ENCODE data around the gene ANAPC4. TPM values are rescaled to one million over a fixed set of nuclear protein-coding genes. Genes with fewer than 3 reads are reported as not detected.

The ANAPC4 gene
- polyA plus RNA-seq, 1 donor from 2014 or later = 78.1 TPM

GRCh38 chr4:25403699-25404098 is 26.6 kb downstream of the ANAPC4 start:
- Histone ChIP-seq H3K27ac (ENCODE audit: low read length) (no peak overlapping the region), H3K79me2 (replicated peaks; ENCODE audit: insufficient read depth, low read length) (no peaks in the 10 kb centered on the region), H4K20me1 (ENCODE audit: insufficient read depth) (no peaks in the 10 kb centered on the region), H3K4me2 (ENCODE audit: low read length) (no peak overlapping the region), H3K9ac (ENCODE audit: low read length) (no peak overlapping the region), H3K9me3 (ENCODE audit: low read length) (no peaks in the 10 kb centered on the region), H3K27me3 (ENCODE audit: insufficient read depth, low read depth, low read length) (no peaks in the 10 kb centered on the region), H3F3A (ENCODE audit: insufficient read depth, low read length, poor library complexity, severe bottlenecking) (no peaks in the 10 kb centered on the region), H2AFZ (ENCODE audit: low read depth, low read length) (no peak overlapping the region), H3K36me3 (ENCODE audit: insufficient read depth, low read length) (peaks cover 11% of the 10 kb centered on the region), H3K4me3 (ENCODE audit: low read length) (no peak overlapping the region), H3K9me2 (ENCODE audit: insufficient read depth, low read length) (no peaks in the 10 kb centered on the region)
- TF ChIP-seq POLR2AphosphoS5 (IDR thresholded peaks at IDR 0.05) = no peak
- TF ChIP-seq TAF1 (IDR thresholded peaks at IDR 0.05; ENCODE audit: low read depth) = no peak
- no peak for TF ChIP-seq REST (IDR thresholded peaks at IDR 0.05; ENCODE audit: borderline replicate concordance)
- TF ChIP-seq MXI1 (conservative IDR thresholded peaks at IDR 0.05; ENCODE audit: poor library complexity, severe bottlenecking) = no peak
- TF ChIP-seq SMC3 (conservative IDR thresholded peaks at IDR 0.05; ENCODE audit: poor library complexity) = no peak
- no peak for TF ChIP-seq CTCF (IDR thresholded peaks at IDR 0.05; ENCODE audit: poor library complexity, severe bottlenecking)
- TF ChIP-seq RAD21 (conservative IDR thresholded peaks at IDR 0.05) = no peak
- TF ChIP-seq EZH2 (IDR thresholded peaks at IDR 0.05; ENCODE audit: borderline replicate concordance, insufficient read depth, low read length, poor library complexity, severe bottlenecking) = no peak
- no peak for TF ChIP-seq EP300 (conservative IDR thresholded peaks at IDR 0.05; ENCODE audit: poor library complexity, severe bottlenecking)

GRCh38 chr4:25405453-25405852 is 28.4 kb downstream of the ANAPC4 start:
- Histone ChIP-seq H3K9me2 (ENCODE audit: insufficient read depth, low read length) (no peaks in the 10 kb centered on the region), H3K4me3 (ENCODE audit: low read length) (no peak overlapping the region), H2AFZ (ENCODE audit: low read depth, low read length) (no peak overlapping the region), H3K27me3 (ENCODE audit: insufficient read depth, low read depth, low read length) (no peaks in the 10 kb centered on the region), H3K27ac (ENCODE audit: low read length) (no peak overlapping the region), H3F3A (ENCODE audit: insufficient read depth, low read length, poor library complexity, severe bottlenecking) (no peaks in the 10 kb centered on the region), H3K4me2 (ENCODE audit: low read length) (no peak overlapping the region), H3K9me3 (ENCODE audit: low read length) (no peaks in the 10 kb centered on the region), H3K79me2 (replicated peaks; ENCODE audit: insufficient read depth, low read length) (no peaks in the 10 kb centered on the region), H3K36me3 (ENCODE audit: insufficient read depth, low read length) (peaks cover 11% of the 10 kb centered on the region), H3K9ac (ENCODE audit: low read length) (no peak overlapping the region), H4K20me1 (ENCODE audit: insufficient read depth) (no peaks in the 10 kb centered on the region)
- TF ChIP-seq EP300 (conservative IDR thresholded peaks at IDR 0.05; ENCODE audit: poor library complexity, severe bottlenecking) (no peak), SMC3 (conservative IDR thresholded peaks at IDR 0.05; ENCODE audit: poor library complexity) (no peak), TAF1 (IDR thresholded peaks at IDR 0.05; ENCODE audit: low read depth) (no peak), MXI1 (conservative IDR thresholded peaks at IDR 0.05; ENCODE audit: poor library complexity, severe bottlenecking) (no peak), REST (IDR thresholded peaks at IDR 0.05; ENCODE audit: borderline replicate concordance) (no peak), EZH2 (IDR thresholded peaks at IDR 0.05; ENCODE audit: borderline replicate concordance, insufficient read depth, low read length, poor library complexity, severe bottlenecking) (no peak), RAD21 (conservative IDR thresholded peaks at IDR 0.05) (no peak), POLR2AphosphoS5 (IDR thresholded peaks at IDR 0.05) (no peak), CTCF (IDR thresholded peaks at IDR 0.05; ENCODE audit: poor library complexity, severe bottlenecking) (no peak)

All from neural cell (in vitro differentiated cells).